Measurements from ENCODE around the gene ZNF595.

DNA sequence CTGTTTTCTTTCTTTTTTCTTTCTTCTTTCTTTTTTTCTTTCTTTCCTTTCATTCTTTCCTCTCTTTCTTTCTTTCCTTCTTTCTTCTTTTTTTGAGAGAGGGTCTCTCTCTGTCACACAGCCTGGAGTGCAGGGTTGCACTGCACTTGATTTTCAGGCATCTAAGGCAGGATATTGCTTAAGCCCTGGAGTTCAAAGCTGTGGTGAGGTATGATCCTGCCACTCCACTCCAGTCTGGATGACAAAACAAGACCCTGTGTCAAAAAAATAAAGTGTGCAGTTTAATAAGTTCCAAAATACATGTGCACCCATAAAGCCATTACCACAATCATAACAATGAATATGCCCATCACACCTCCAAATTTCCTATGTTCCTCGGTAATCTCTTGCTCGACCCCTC is 60.6 kb downstream of the ZNF595 start:
- TF ChIP-seq TAF1 (IDR thresholded peaks at IDR 0.05; ENCODE audit: borderline replicate concordance, insufficient read depth, low read length) (no peak), POLR2AphosphoS5 (IDR thresholded peaks at IDR 0.05; ENCODE audit: low read depth, low read length) (no peak), SIN3A (IDR thresholded peaks at IDR 0.05; ENCODE audit: borderline replicate concordance, insufficient read depth, low read length) (no peak)
